GM18520 (cell line): ENCODE results near the gene NTMT1.

Source experiments
- ATAC-seq: cut with Tn5 transposase; IDR thresholded peaks from one replicate; pipeline ENCODE4 v1.9.1; 2021; ENCODE audit not compliant: unreplicated experiment

NTMT1 gene

GRCh38 chr9:129673602-129674001 lies 47.6 kb downstream of the NTMT1 start:
- no peak for ATAC-seq

DNA sequence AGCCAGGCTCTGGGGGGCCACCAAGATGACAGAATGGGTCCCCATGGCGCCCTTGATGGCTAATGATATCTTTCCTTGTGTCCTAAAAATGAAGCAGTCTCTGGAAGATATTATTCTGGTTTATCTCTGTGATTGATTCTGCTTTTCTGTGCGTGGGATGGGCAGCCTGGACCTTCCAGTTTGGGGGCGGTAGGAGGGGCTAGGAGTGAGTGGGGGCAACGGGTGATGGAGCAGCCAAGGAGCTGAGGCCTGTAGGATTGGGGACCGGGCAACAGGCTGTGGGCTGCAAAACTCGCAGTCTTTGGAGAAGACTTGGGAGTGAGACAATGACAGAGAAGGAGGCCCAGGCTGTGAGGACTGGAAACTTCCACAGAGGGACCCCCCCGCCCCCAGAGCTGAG lies 48.3 kb downstream of the NTMT1 start:
- no peak for ATAC-seq

GRCh38 chr9:129675620-129676019 lies 49.7 kb downstream of the NTMT1 start:
- ATAC-seq, result no peak

DNA sequence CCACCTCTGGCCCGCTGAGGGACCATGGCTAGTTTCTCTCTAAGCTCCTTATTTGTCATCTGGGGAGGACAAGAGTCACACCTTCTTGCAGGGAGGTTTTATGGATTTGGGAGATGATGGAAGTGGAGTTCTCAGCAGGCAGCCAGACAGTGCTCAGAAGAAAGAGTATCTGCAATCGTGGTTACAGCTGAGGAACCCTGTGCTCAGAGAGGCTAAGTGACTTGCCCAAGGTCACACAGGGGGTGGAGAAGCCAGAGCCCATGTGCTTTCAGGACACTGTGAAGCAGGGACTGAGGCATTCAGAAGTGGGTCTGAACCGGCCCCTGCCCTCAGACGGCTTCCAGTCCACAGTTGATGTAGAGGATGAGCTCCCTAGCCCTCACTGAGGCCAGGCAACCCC lies 50.3 kb downstream of the NTMT1 start:
- ATAC-seq, result no peak

DNA sequence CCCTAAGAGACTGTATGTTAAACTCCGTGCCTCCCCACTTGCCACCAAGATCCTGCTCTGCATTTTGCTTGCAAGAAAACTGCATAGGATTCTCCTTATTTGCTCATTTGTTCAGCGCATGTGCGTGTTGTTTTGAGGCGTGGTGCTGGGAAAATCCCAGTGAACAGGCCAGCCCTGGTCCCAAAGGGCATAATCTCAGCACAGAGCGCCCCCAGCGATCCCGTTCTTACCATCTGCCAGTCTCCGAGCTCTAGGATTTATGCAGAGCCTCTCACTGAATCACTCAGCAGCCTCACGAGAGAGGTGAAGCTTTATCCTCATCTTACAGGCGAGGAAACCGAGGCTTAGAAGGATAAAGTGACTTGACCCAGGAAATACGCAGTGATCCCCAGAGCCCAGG lies 51.0 kb downstream of the NTMT1 start:
- no peak for ATAC-seq

- no peak for ATAC-seq
These were observed 51.5 kb downstream of the NTMT1 start for GRCh38 chr9:129677456-129677855.

GRCh38 chr9:129678844-129679243 lies 52.9 kb downstream of the NTMT1 start:
- no peak for ATAC-seq

DNA sequence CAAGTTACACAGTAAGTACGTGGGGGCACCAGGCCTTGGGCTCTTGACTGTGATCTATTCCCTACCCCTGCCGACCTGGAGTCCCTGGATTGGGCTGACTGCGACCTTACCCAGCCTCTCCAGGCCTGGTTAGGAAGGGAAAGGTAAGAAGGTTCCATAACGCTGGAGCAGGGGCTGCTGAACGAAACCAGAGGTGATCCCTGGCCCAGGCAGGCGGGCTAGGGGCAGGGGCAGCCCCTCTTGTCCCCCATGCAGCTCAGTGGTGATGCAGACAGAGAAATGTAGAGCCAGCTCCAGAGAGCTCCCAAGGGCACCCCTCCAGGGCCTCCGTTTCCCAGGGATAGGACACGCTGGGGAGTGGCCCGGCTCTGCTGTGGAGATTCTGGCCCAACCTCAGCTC lies 53.6 kb downstream of the NTMT1 start:
- ATAC-seq, result no peak

DNA sequence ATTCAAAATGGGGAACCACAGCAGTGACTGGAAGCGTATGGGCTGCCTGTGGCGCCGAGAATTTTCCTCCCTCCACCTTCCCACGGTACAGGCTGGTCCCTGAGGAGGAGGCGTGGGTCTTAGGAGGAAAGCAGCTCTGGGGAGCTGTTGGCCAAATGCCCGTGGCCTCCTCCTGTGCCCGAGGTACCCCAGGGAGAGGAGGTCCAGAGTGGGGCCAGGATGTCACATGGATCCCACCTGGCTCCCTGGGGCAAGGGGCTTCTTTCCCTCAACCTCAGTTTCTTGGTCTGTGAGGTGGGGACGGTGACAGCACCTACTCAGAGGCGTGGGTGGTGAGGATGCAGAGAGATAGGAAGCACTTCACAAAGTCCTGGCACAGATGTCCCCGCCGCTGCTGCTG lies 56.0 kb downstream of the NTMT1 start:
- ATAC-seq, result no peak

GRCh38 chr9:129682381-129682780 lies 56.4 kb downstream of the NTMT1 start:
- no peak for ATAC-seq

GRCh38 chr9:129685220-129685932 lies 59.4 kb downstream of the NTMT1 start:
- no peak for ATAC-seq
